Measurements from ENCODE around the gene BTBD8. TPM values are rescaled to one million over a fixed set of nuclear protein-coding genes. Genes with fewer than 3 reads are reported as not detected.

BTBD8 gene
- total and polyA plus RNA-seq, 9 of the 15 experiments (the other 6 are each of a cell fraction or from before 2014, with no cell fraction given), result 0.46 to 2.3 (median 1.2) TPM

DNA sequence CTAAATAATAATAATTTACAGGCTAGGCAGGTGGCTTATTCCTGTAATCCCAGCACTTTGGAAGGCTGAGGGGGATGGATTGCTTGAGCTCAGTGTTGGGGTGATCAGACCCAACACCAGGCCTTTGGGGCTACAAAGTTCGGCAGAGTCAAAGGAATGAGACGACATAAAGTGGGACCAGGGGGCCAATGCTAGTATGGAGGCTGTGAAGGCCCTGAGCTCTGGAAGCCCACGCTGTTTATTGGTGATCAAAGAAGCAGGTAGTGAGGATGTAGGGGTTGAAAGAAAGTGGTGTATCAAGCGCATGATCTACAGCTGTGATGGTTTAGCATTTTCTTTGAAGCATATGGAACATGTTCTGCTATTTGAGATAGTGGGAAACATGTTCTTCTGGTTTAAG is 5.6 kb downstream of the BTBD8 start (continued):
- no peak for TF ChIP-seq DNMT1 (IDR thresholded peaks at IDR 0.05)
- no peak for TF ChIP-seq MEIS2 (IDR thresholded peaks at IDR 0.05; ENCODE audit: partially characterized antibody)
- peak; percentile 87 for TF ChIP-seq CBX5 (IDR thresholded peaks at IDR 0.05; ENCODE audit: borderline replicate concordance, low read depth)
- no peak for TF ChIP-seq ZBTB26 (CRISPR knock-in tag; IDR thresholded peaks at IDR 0.05)
- no peak for TF ChIP-seq RCOR1 (IDR thresholded peaks at IDR 0.05; ENCODE audit: borderline replicate concordance in 1 of 2, low read depth in 2 of 2, low read length in 2 of 2)
- peak; percentile 67; the same call in 1 of the 2 replicates for TF ChIP-seq CBX1 (IDR thresholded peaks at IDR 0.05; ENCODE audit: low read depth)
- TF ChIP-seq ZNF253 (CRISPR knock-in tag; conservative IDR thresholded peaks at IDR 0.05), result no peak
- TF ChIP-seq, protein P1, sequence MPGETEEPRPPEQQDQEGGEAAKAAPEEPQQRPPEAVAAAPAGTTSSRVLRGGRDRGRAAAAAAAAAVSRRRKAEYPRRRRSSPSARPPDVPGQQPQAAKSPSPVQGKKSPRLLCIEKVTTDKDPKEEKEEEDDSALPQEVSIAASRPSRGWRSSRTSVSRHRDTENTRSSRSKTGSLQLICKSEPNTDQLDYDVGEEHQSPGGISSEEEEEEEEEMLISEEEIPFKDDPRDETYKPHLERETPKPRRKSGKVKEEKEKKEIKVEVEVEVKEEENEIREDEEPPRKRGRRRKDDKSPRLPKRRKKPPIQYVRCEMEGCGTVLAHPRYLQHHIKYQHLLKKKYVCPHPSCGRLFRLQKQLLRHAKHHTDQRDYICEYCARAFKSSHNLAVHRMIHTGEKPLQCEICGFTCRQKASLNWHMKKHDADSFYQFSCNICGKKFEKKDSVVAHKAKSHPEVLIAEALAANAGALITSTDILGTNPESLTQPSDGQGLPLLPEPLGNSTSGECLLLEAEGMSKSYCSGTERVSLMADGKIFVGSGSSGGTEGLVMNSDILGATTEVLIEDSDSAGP (CRISPR knock-in tag; IDR thresholded peaks at IDR 0.05), result no peak
- TF ChIP-seq FOXK1 (CRISPR knock-in tag; IDR thresholded peaks at IDR 0.05; ENCODE audit: borderline replicate concordance), result no peak
- TF ChIP-seq KLF13 (tag; IDR thresholded peaks at IDR 0.05; ENCODE audit: borderline replicate concordance, low read depth), result no peak
- peak in 1 of 2 experiments; percentile 56; a peak in 2 of 4 replicates for TF ChIP-seq TRIM24 (IDR thresholded peaks at IDR 0.05)
- peak; percentile 32; the same call in 1 of the 2 replicates for TF ChIP-seq XRCC3 (IDR thresholded peaks at IDR 0.05)
- TF ChIP-seq ZKSCAN3 (CRISPR knock-in tag; IDR thresholded peaks at IDR 0.05), result no peak
- TF ChIP-seq ZNF184 (CRISPR knock-in tag; IDR thresholded peaks at IDR 0.05), result no peak
- TF ChIP-seq, protein P2, sequence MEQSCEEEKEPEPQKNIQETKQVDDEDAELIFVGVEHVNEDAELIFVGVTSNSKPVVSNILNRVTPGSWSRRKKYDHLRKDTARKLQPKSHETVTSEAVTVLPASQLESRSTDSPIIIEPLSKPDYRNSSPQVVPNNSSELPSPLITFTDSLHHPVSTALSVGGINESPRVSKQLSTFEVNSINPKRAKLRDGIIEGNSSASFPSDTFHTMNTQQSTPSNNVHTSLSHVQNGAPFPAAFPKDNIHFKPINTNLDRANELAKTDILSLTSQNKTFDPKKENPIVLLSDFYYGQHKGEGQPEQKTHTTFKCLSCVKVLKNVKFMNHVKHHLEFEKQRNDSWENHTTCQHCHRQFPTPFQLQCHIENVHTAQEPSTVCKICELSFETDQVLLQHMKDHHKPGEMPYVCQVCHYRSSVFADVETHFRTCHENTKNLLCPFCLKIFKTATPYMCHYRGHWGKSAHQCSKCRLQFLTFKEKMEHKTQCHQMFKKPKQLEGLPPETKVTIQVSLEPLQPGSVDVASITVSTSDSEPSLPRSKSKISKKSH (CRISPR knock-in tag; IDR thresholded peaks at IDR 0.05), result peak; percentile 7; the same call in 1 of the 2 replicates
- peak in 1 of 2 experiments; percentile 89; a peak in 2 of 3 replicates for TF ChIP-seq CBX3 (IDR thresholded peaks at IDR 0.05; ENCODE audit: borderline replicate concordance in 1 of 2, low read length in 2 of 2)
- TF ChIP-seq ZBTB7A (IDR thresholded peaks at IDR 0.05; ENCODE audit: borderline replicate concordance, control insufficient read depth, low read depth, low read length), result no peak
- no peak for TF ChIP-seq POLR2AphosphoS2 (IDR thresholded peaks at IDR 0.05; ENCODE audit: low read length)
- TF ChIP-seq CBFB (CRISPR knock-in tag; IDR thresholded peaks at IDR 0.05), result no peak
- TF ChIP-seq TRIM28 (IDR thresholded peaks at IDR 0.05), result peak; percentile 96
- no peak for TF ChIP-seq ZKSCAN1 (IDR thresholded peaks at IDR 0.05; ENCODE audit: low read depth, low read length)
- no peak for TF ChIP-seq FOXK2 (conservative IDR thresholded peaks at IDR 0.05 in 1 of 2, IDR thresholded peaks at IDR 0.05 in 1 of 2; ENCODE audit: low read depth in 2 of 2)
- TF ChIP-seq NFE2L1 (tag; IDR thresholded peaks at IDR 0.05; ENCODE audit: borderline replicate concordance, low read depth), result no peak
- TF ChIP-seq POLR2AphosphoS5 (IDR thresholded peaks at IDR 0.05; ENCODE audit: control insufficient read depth, insufficient read depth, low read depth, low read length), result no peak
- no peak for TF ChIP-seq CHD1 (IDR thresholded peaks at IDR 0.05; ENCODE audit: low read length)
- TF ChIP-seq MEF2D (tag; conservative IDR thresholded peaks at IDR 0.05; ENCODE audit: low read depth), result no peak

Measured in K562 (cell line).